HEK293T (cell line): ENCODE results near the gene FBXO5.
A peak's percentile ranks its signal among the peaks of the same experiment; 100 is the strongest.
"Not testable (repeated sequence)": the region's sequence is repeated elsewhere in the genome, so short reads cannot be mapped to it uniquely, and the experiment has no call there.

Source experiments
- CTCF ChIA-PET: fragments of 350-600 bp; formaldehyde crosslinking; extraction: SDS; loops from one replicate; lab custom pipeline; 2021; ENCODE audit warnings: antibody characterized with exemption, inconsistent platforms; lab: Yijun Ruan, JAX
- POLR2A ChIA-PET: fragments of 350-600 bp; formaldehyde crosslinking; extraction: SDS; loops from one replicate; lab custom pipeline; 2020; ENCODE audit warnings: antibody characterized with exemption, inconsistent platforms; lab: Yijun Ruan, JAX
- DNase-seq: peaks from one replicate; pipeline ENCODE4 v3.0.0; 2012; ENCODE audit warnings: mixed read lengths; ENCODE audit errors: extremely low spot score
- ARNT ChIP-seq: fragments of 450-650 bp; IDR thresholded peaks from 2 replicates; pipeline ENCODE4 v1.6.1; 2017; ENCODE audit warnings: mild to moderate bottlenecking
- BHLHE40 ChIP-seq: fragments of 450-650 bp; IDR thresholded peaks from 2 replicates; pipeline ENCODE4 v1.6.1; 2016; ENCODE audit warnings: mild to moderate bottlenecking, moderate library complexity, borderline replicate concordance
- CTBP1 ChIP-seq: fragments of 450-650 bp; IDR thresholded peaks from 2 replicates; pipeline ENCODE4 v1.6.1; 2016; ENCODE audit warnings: borderline replicate concordance
- ELF4 ChIP-seq: fragments of 450-650 bp; IDR thresholded peaks from 2 replicates; pipeline ENCODE4 v1.6.1; 2017; ENCODE audit warnings: antibody characterized with exemption
- FOXA1 ChIP-seq: fragments of 450-650 bp; IDR thresholded peaks from 2 replicates; pipeline ENCODE4 v1.6.1; 2016; ENCODE audit warnings: mild to moderate bottlenecking
- FOXK2 ChIP-seq: fragments of 450-650 bp; IDR thresholded peaks from 2 replicates; pipeline ENCODE4 v1.6.1; 2016; ENCODE audit warnings: mild to moderate bottlenecking
- FOXM1 ChIP-seq: fragments of 450-650 bp; IDR thresholded peaks from 2 replicates; pipeline ENCODE4 v1.6.1; 2017; ENCODE audit warnings: mild to moderate bottlenecking, borderline replicate concordance
- HDGF ChIP-seq: fragments of 450-650 bp; IDR thresholded peaks from 2 replicates; pipeline ENCODE4 v1.6.1; 2017; ENCODE audit warnings: antibody characterized with exemption, borderline replicate concordance
- L3MBTL2 ChIP-seq: fragments of 450-650 bp; conservative IDR thresholded peaks from 2 replicates; pipeline ENCODE4 v1.6.1; 2016; ENCODE audit warnings: mild to moderate bottlenecking
- LEF1 ChIP-seq: fragments of 450-650 bp; IDR thresholded peaks from 2 replicates; pipeline ENCODE4 v1.6.1; 2017; ENCODE audit warnings: mild to moderate bottlenecking, borderline replicate concordance
- NFRKB ChIP-seq: fragments of 450-650 bp; IDR thresholded peaks from 2 replicates; pipeline ENCODE4 v1.6.1; 2016; ENCODE audit warnings: mild to moderate bottlenecking, moderate library complexity
- PKNOX1 ChIP-seq: fragments of 450-650 bp; IDR thresholded peaks from 2 replicates; pipeline ENCODE4 v1.6.1; 2016
- SP1 ChIP-seq: fragments of 450-650 bp; IDR thresholded peaks from 2 replicates; pipeline ENCODE4 v1.6.1; 2017
- SUZ12 ChIP-seq: fragments of 450-650 bp; IDR thresholded peaks from 2 replicates; pipeline ENCODE4 v1.6.1; 2016; ENCODE audit warnings: mild to moderate bottlenecking
- TARDBP ChIP-seq: fragments of 450-650 bp; IDR thresholded peaks from 2 replicates; pipeline ENCODE4 v1.6.1; 2016
- ZNF384 ChIP-seq: fragments of 450-650 bp; IDR thresholded peaks from 2 replicates; pipeline ENCODE4 v1.6.1; 2016

The FBXO5 gene

GRCh38 chr6:152969688-152970418, 13.0 kb downstream of the FBXO5 start:
- ChIA-PET POLR2A (interaction anchor here (2.5 kb wide), 1 partner anchor 13 kb away, joined by 7 read pairs; the partner anchor contains the start of gene FBXO5), CTCF (interaction anchor here (0.6 kb wide), 1 partner anchor 418 kb away, joined by 3 read pairs; no protein-coding TSS in a partner anchor)
- TF ChIP-seq ELF4: no peak
- no peak for TF ChIP-seq HDGF
- TF ChIP-seq SP1: no peak
- no peak for TF ChIP-seq ZNF384
- TF ChIP-seq LEF1: no peak
- no peak; the same call in 1 of the 2 replicates for TF ChIP-seq L3MBTL2
- TF ChIP-seq FOXM1: no peak
- TF ChIP-seq FOXA1: no peak
- TF ChIP-seq ARNT: no peak
- TF ChIP-seq TARDBP: no peak
- TF ChIP-seq SUZ12: no peak
- no peak for TF ChIP-seq FOXK2
- no peak for DNase-seq

- CTCF ChIA-PET, POLR2A ChIA-PET, DNase-seq: not testable (repeated sequence)
Observed at GRCh38 chr6:152966168-152966894, 16.5 kb downstream of the FBXO5 start.

DNA sequence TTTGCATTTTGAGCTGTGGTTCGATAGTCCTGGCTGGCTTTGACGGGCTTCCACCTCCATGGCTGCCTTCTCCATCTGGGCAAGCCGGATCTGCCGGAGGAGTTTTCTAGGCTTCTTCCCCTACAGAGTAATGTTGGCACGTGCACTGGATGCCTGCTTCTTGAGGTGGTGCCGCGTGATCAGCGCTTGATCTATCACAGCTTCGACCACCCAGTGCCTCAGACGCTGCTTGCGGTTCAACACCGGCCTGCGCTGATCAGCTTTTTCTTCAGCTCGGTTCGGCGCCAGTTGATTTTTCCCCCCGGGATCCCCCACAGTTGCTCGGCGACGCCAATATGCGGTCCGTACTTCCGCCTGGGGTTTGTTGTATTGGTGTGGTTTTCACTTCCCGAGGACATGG, 23.5 kb downstream of the FBXO5 start:
- DNase-seq: no peak
- TF ChIP-seq ELF4 (no peak), PKNOX1 (no peak), FOXA1 (no peak), L3MBTL2 (no peak), SUZ12 (no peak), CTBP1 (no peak), NFRKB (no peak), LEF1 (no peak), ARNT (no peak), ZNF384 (no peak), FOXK2 (no peak), HDGF (no peak), FOXM1 (no peak), BHLHE40 (no peak), TARDBP (no peak), SP1 (no peak)
- ChIA-PET CTCF (no interaction called here), POLR2A (no interaction called here)

GRCh38 chr6:152957796-152958195, 25.0 kb downstream of the FBXO5 start:
- DNase-seq: no peak
- TF ChIP-seq FOXA1: no peak
- TF ChIP-seq ELF4: peak; percentile 11; the same call in 1 of the 2 replicates
- ChIA-PET POLR2A (no interaction called here), CTCF (no interaction called here)

DNA sequence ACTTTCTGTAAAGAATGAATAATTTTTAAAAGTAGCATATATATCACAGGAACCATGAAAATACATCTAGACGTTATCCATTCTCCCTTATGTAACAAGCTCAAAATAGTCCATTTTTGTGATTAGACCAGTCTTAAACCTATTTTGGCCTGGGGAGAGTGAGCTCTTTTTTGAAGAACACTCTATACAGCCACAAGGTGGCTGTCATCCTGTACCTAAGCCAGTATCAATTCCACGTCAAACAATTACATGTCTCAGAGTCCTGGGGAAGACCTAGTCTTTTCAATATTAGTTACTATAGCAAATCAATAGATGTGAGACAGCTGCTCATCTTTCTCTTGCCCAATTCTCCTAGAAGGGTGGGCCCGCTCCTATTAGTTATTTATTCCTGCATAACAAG, 28.4 kb downstream of the FBXO5 start:
- ChIA-PET POLR2A (interaction anchor here (1.0 kb wide), 1 partner anchor 28 kb away, joined by 3 read pairs; the partner anchor contains the start of gene FBXO5), CTCF (interaction anchor here (0.6 to 1.2 kb wide), 8 partner anchors 23 to 1193 kb away, joined by 3 to 6 read pairs (median 3); no protein-coding TSS in a partner anchor)
- TF ChIP-seq ELF4 (no peak), TARDBP (no peak), SP1 (no peak), FOXM1 (no peak), SUZ12 (no peak), ARNT (no peak), CTBP1 (no peak), L3MBTL2 (no peak), PKNOX1 (no peak), FOXK2 (no peak), ZNF384 (no peak), NFRKB (no peak), LEF1 (no peak)
- no peak for DNase-seq

DNA sequence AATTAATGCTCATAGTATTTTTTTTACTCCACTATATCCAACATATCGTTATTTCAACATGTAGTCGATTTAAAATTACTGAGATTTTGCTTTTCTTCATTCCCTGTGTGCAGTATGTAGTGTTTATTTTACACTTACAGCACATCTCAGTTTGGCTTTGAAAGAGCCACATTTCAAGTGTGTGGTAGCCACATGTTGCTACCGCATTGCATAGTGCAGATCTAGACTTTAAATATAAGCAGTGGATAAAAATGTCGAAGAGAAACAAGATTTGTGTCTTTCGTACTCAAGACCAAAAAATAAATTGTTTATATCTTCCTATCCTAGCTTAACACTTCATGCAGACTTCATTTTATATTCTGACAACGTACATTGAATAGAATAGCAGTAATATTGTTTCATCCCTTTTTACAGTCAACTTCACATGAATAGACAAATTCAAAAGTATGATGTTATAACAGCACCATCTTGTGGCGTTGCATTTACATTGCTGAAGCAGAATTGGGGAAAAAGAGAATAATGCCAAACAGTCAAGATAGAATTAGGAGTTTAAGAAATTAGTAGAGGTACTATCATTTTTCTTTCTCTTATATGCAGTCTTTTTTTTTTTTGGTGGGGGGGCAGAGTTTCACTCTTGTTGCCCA, 29.9 kb downstream of the FBXO5 start:
- DNase-seq: peak; percentile 31
- ChIA-PET POLR2A (no interaction called here), CTCF (no interaction called here)
- TF ChIP-seq SUZ12 (no peak), NFRKB (no peak), ELF4 (no peak), SP1 (no peak), PKNOX1 (no peak), L3MBTL2 (no peak), TARDBP (no peak), FOXA1 (no peak), BHLHE40 (no peak), FOXK2 (no peak), LEF1 (no peak), CTBP1 (no peak), HDGF (no peak), ARNT (no peak)
